Naive thymus-derived CD4-positive, alpha-beta T cell (primary cell): ENCODE data around the gene TNFAIP2. TPM values are rescaled to one million over a fixed set of nuclear protein-coding genes. Genes with fewer than 3 reads are reported as not detected.

Source experiments
- ATAC-seq: fragments of 150-1000 bp; cut with Tn5 transposase; 2 replicates; pipeline ENCODE4 v1.10.0; 2021; ENCODE audit warnings: mild to moderate bottlenecking, moderate library complexity
- CTCF ChIA-PET: fragments of 350-600 bp; sonication (Branson Sonifier 250); formaldehyde crosslinking; loops from one replicate; lab custom pipeline; 2021; ENCODE audit warnings: antibody characterized with exemption; lab: Charles Lee
- POLR2A ChIA-PET: fragments of 350-600 bp; sonication (Branson Sonifier 250); formaldehyde crosslinking; loops from one replicate; lab custom pipeline; 2021; ENCODE audit warnings: antibody characterized with exemption, inconsistent platforms; lab: Charles Lee
- DNase-seq, 9 donors: peaks; one replicate each; pipeline versions ENCODE4 v3.0.0 to v3.0.0-alpha.2; 2020 to 2022; ENCODE audit warnings: mixed read lengths in 1 of 9
- H3K27ac ChIP-seq: one replicate; pipeline ENCODE4 v1.7.0; 2013; ENCODE audit warnings: mild to moderate bottlenecking, low read depth, low read length, moderate library complexity
- H3K27me3 ChIP-seq, 2 donors: one replicate each; pipeline ENCODE4 v1.7.0; 2013; ENCODE audit warnings: low read length in 2 of 2, mild to moderate bottlenecking in 2 of 2, moderate library complexity in 2 of 2; ENCODE audit not compliant: control insufficient read depth in 2 of 2, insufficient read depth in 2 of 2
- H3K36me3 ChIP-seq, 3 experiments: 1 replicate in 2 of 3; 2 replicates in 1 of 3; pipeline ENCODE4 v1.7.0; 2013; ENCODE audit warnings: low read length in 3 of 3, mild to moderate bottlenecking in 3 of 3, moderate library complexity in 1 of 3; ENCODE audit not compliant: insufficient read depth in 3 of 3, control insufficient read depth in 2 of 3
- H3K4me1 ChIP-seq, 2 donors: one replicate each; pipeline ENCODE4 v1.7.0; 2013; ENCODE audit warnings: low read length in 2 of 2, mild to moderate bottlenecking in 2 of 2, moderate library complexity in 1 of 2; ENCODE audit not compliant: control insufficient read depth in 2 of 2, insufficient read depth in 2 of 2
- H3K4me3 ChIP-seq: 2 replicates; pipeline ENCODE4 v1.7.0; 2013; ENCODE audit warnings: mild to moderate bottlenecking, low read length
- H3K9me3 ChIP-seq, 3 experiments: 1 replicate in 2 of 3; 2 replicates in 1 of 3; pipeline ENCODE4 v1.7.0; 2013; ENCODE audit warnings: low read length in 3 of 3; ENCODE audit not compliant: control insufficient read depth in 2 of 3
- H3K27ac Mint-ChIP-seq, 9 donors: one replicate each; pipeline ENCODE4 v1.8.0; 2020 to 2022; ENCODE audit warnings: mixed read lengths in 9 of 9, mild to moderate bottlenecking in 8 of 9, moderate library complexity in 5 of 9, inconsistent platforms in 2 of 9
- H3K27me3 Mint-ChIP-seq, 5 donors: one replicate each; pipeline ENCODE4 v1.8.0; 2021 to 2022; ENCODE audit warnings: mixed read lengths in 5 of 5, mild to moderate bottlenecking in 1 of 5
- H3K36me3 Mint-ChIP-seq, 5 donors: one replicate each; pipeline ENCODE4 v1.8.0; 2020 to 2022; ENCODE audit warnings: mixed read lengths in 5 of 5, mild to moderate bottlenecking in 3 of 5, inconsistent platforms in 1 of 5
- H3K4me1 Mint-ChIP-seq, 7 donors: one replicate each; pipeline ENCODE4 v1.8.0; 2020 to 2022; ENCODE audit warnings: mixed read lengths in 7 of 7, mild to moderate bottlenecking in 3 of 7, inconsistent platforms in 1 of 7
- H3K4me3 Mint-ChIP-seq, 10 donors: one replicate each; pipeline ENCODE4 v1.8.0; 2020 to 2022; ENCODE audit warnings: mild to moderate bottlenecking in 10 of 10, mixed read lengths in 10 of 10, moderate library complexity in 6 of 10, inconsistent platforms in 2 of 10
- H3K9me3 Mint-ChIP-seq, 11 donors: one replicate each; pipeline ENCODE4 v1.8.0; 2020 to 2022; ENCODE audit warnings: mixed read lengths in 11 of 11, mild to moderate bottlenecking in 4 of 11, inconsistent platforms in 1 of 11, moderate library complexity in 1 of 11
- intact Hi-C, 2 donors: fragments of 100-400 bp; cut with micrococcal nuclease; formaldehyde crosslinking; loops; one replicate each; pipeline ENCODE4 v1.15.1; 2023
- polyA plus RNA-seq, 2 donors: library from polyadenylated mRNA; unstranded; fragments of 300-500 nt; fragmentation: Illumina TruSeq; gene quantifications; one replicate each; pipeline ENCODE4 v1.2.3, GENCODE V29; 2021
- total RNA-seq, 6 experiments: library from RNA in 5 of 6; stranded (reverse) in 5 of 6; gene quantifications; 1 replicate in 5 of 6; 2 replicates in 1 of 6; pipeline ENCODE4 v1.2.3 and lab custom pipeline; 2021 to 2026

Gene TNFAIP2
- total and polyA plus RNA-seq, 7 experiments from 2014 or later, result 1.1 to 309 (median 5.5) TPM; not detected in 2

- no peak overlapping the region for H3K27ac ChIP-seq
- intact Hi-C loops, result no loop called here
- no peak overlapping the region for H3K4me3 ChIP-seq
- no peaks in the 10 kb centered on the region for H3K4me1 Mint-ChIP-seq
- H3K27me3 Mint-ChIP-seq, result peaks cover 0 to 10% (median 0%) of the 10 kb centered on the region in 5 donors
- H3K9me3 Mint-ChIP-seq, result no peaks in the 10 kb centered on the region
- CTCF ChIA-PET, result no interaction called here
- POLR2A ChIA-PET, result no interaction called here
- H3K9me3 ChIP-seq, result no peaks in the 10 kb centered on the region
- no peaks in the 10 kb centered on the region for H3K4me1 ChIP-seq
- H3K27ac Mint-ChIP-seq, result no peak overlapping the region
- DNase-seq (no peak), ATAC-seq (no peak)
- H3K36me3 ChIP-seq, result no peaks in the 10 kb centered on the region
- no peaks in the 10 kb centered on the region for H3K27me3 ChIP-seq
- no peak overlapping the region for H3K4me3 Mint-ChIP-seq
- no peaks in the 10 kb centered on the region for H3K36me3 Mint-ChIP-seq
Observed at GRCh38 chr14:103131580-103131979, 8.3 kb downstream of the TNFAIP2 start.

- Mint-ChIP-seq H3K9me3 (no peaks in the 10 kb centered on the region), H3K36me3 (no peaks in the 10 kb centered on the region), H3K27ac (peak overlapping the region in 1 of 9 donors; percentile 62), H3K4me1 (peaks cover 0 to under 1% (median 0%) of the 10 kb centered on the region in 7 donors), H3K27me3 (peaks cover 0 to 10% (median 0%) of the 10 kb centered on the region in 5 donors), H3K4me3 (no peak overlapping the region)
- no peaks in the 10 kb centered on the region for H3K4me1 ChIP-seq
- H3K9me3 ChIP-seq, result no peaks in the 10 kb centered on the region
- no peak overlapping the region for H3K27ac ChIP-seq
- DNase-seq (no peak), ATAC-seq (no peak)
- CTCF ChIA-PET, result no interaction called here
- H3K36me3 ChIP-seq, result no peaks in the 10 kb centered on the region
- no peaks in the 10 kb centered on the region for H3K27me3 ChIP-seq
- no peak overlapping the region for H3K4me3 ChIP-seq
- intact Hi-C loops, result no loop called here
- POLR2A ChIA-PET, result no interaction called here
Observed at GRCh38 chr14:103132381-103133209, 9.3 kb downstream of the TNFAIP2 start.

- Mint-ChIP-seq H3K27me3 (peaks cover 0 to 8% (median 0%) of the 10 kb centered on the region in 5 donors), H3K4me1 (peaks cover 0 to 2% (median 0%) of the 10 kb centered on the region in 7 donors), H3K4me3 (no peak overlapping the region), H3K36me3 (no peaks in the 10 kb centered on the region), H3K27ac (no peak overlapping the region), H3K9me3 (no peaks in the 10 kb centered on the region)
- no peaks in the 10 kb centered on the region for H3K4me1 ChIP-seq
- H3K27ac ChIP-seq, result no peak overlapping the region
- H3K36me3 ChIP-seq, result no peaks in the 10 kb centered on the region
- ChIA-PET CTCF (no interaction called here), POLR2A (no interaction called here)
- no peak overlapping the region for H3K4me3 ChIP-seq
- H3K9me3 ChIP-seq, result no peaks in the 10 kb centered on the region
- no peak for ATAC-seq
- intact Hi-C loops, result no loop called here
- no peak for DNase-seq
- no peaks in the 10 kb centered on the region for H3K27me3 ChIP-seq
Observed at GRCh38 chr14:103133210-103134140, 10.2 kb downstream of the TNFAIP2 start.

GRCh38 chr14:103134405-103134804 is 11.1 kb downstream of the TNFAIP2 start:
- peaks cover 0 to 5% (median 4%) of the 10 kb centered on the region in 5 donors for H3K27me3 Mint-ChIP-seq
- Histone ChIP-seq H3K4me1 (no peaks in the 10 kb centered on the region), H3K36me3 (no peaks in the 10 kb centered on the region), H3K4me3 (no peak overlapping the region), H3K9me3 (no peaks in the 10 kb centered on the region), H3K27me3 (no peaks in the 10 kb centered on the region), H3K27ac (no peak overlapping the region)
- H3K27ac Mint-ChIP-seq, result peak overlapping the region in 1 of 9 donors; percentile 6
- ATAC-seq, result no peak
- intact Hi-C loops, result no loop called here
- no peaks in the 10 kb centered on the region for H3K36me3 Mint-ChIP-seq
- ChIA-PET CTCF (no interaction called here), POLR2A (no interaction called here)
- H3K4me3 Mint-ChIP-seq, result no peak overlapping the region
- H3K9me3 Mint-ChIP-seq, result no peaks in the 10 kb centered on the region
- peaks cover 0 to 2% (median 0%) of the 10 kb centered on the region in 7 donors for H3K4me1 Mint-ChIP-seq
- DNase-seq, result no peak

- H3K27ac Mint-ChIP-seq, result no peak overlapping the region
Observed at GRCh38 chr14:103134919-103135318, 11.7 kb downstream of the TNFAIP2 start.

GRCh38 chr14:103135333-103136260 is 12.3 kb downstream of the TNFAIP2 start:
- ATAC-seq (no peak), DNase-seq (no peak)
- no peak overlapping the region for H3K4me3 ChIP-seq
- Mint-ChIP-seq H3K4me1 (peaks cover 0 to 5% (median 4%) of the 10 kb centered on the region in 7 donors), H3K4me3 (no peak overlapping the region), H3K27ac (no peak overlapping the region), H3K36me3 (no peaks in the 10 kb centered on the region), H3K9me3 (no peaks in the 10 kb centered on the region), H3K27me3 (peaks cover 4 to 16% (median 10%) of the 10 kb centered on the region in 5 donors)
- H3K4me1 ChIP-seq, result no peaks in the 10 kb centered on the region
- no peaks in the 10 kb centered on the region for H3K36me3 ChIP-seq
- no peak overlapping the region for H3K27ac ChIP-seq
- no peaks in the 10 kb centered on the region for H3K27me3 ChIP-seq
- intact Hi-C loops, result no loop called here
- no peaks in the 10 kb centered on the region for H3K9me3 ChIP-seq
- POLR2A ChIA-PET, result no interaction called here
- CTCF ChIA-PET, result no interaction called here

More at GRCh38 chr14:103134919-103135318, 11.7 kb downstream of the TNFAIP2 start:
- H3K9me3 ChIP-seq, result no peaks in the 10 kb centered on the region
- no peak overlapping the region for H3K4me3 Mint-ChIP-seq
- no peak overlapping the region for H3K27ac ChIP-seq
- H3K4me3 ChIP-seq, result no peak overlapping the region
- no peaks in the 10 kb centered on the region for H3K4me1 ChIP-seq
- intact Hi-C loops, result no loop called here
- H3K9me3 Mint-ChIP-seq, result no peaks in the 10 kb centered on the region
- DNase-seq (no peak), ATAC-seq (no peak)
- no peaks in the 10 kb centered on the region for H3K36me3 Mint-ChIP-seq
- H3K27me3 Mint-ChIP-seq, result peaks cover 0 to 9% (median 6%) of the 10 kb centered on the region in 5 donors
- H3K36me3 ChIP-seq, result no peaks in the 10 kb centered on the region
- POLR2A ChIA-PET, result no interaction called here
- CTCF ChIA-PET, result no interaction called here
- H3K4me1 Mint-ChIP-seq, result peaks cover 0 to 2% (median 0%) of the 10 kb centered on the region in 7 donors
- no peaks in the 10 kb centered on the region for H3K27me3 ChIP-seq
